ENCODE results near the gene CYP4F3.
A peak's percentile ranks its signal among the peaks of the same experiment; 100 is the strongest.
"Not testable (repeated sequence)": the region's sequence is repeated elsewhere in the genome, so short reads cannot be mapped to it uniquely, and the experiment has no call there.

The CYP4F3 gene

GRCh38 chr19:15679865-15680264, 39.2 kb downstream of the CYP4F3 start:
- peaks cover 11% of the 10 kb centered on the region for H3K36me3 ChIP-seq (ENCODE audit: control insufficient read depth, insufficient read depth, low read length)
- H3K27ac ChIP-seq (ENCODE audit: low read depth, low read length); H3K4me3 ChIP-seq (ENCODE audit: low read length); H3K27me3 ChIP-seq (ENCODE audit: control insufficient read depth, insufficient read depth, low read length); H3K4me1 ChIP-seq (ENCODE audit: control insufficient read depth, insufficient read depth, low read length); H3K9ac ChIP-seq (ENCODE audit: low read length): not testable (repeated sequence)

- Histone ChIP-seq H3K9ac (ENCODE audit: low read length) (no peak overlapping the region), H3K27ac (ENCODE audit: low read depth, low read length) (no peak overlapping the region), H3K27me3 (ENCODE audit: control insufficient read depth, insufficient read depth, low read length) (no peaks in the 10 kb centered on the region), H3K36me3 (ENCODE audit: control insufficient read depth, insufficient read depth, low read length) (peaks cover 11% of the 10 kb centered on the region), H3K4me3 (ENCODE audit: low read length) (no peak overlapping the region), H3K4me1 (ENCODE audit: control insufficient read depth, insufficient read depth, low read length) (no peaks in the 10 kb centered on the region)
Measured at GRCh38 chr19:15680478-15681322, 40.0 kb downstream of the CYP4F3 start.

GRCh38 chr19:15683411-15683810, 42.7 kb downstream of the CYP4F3 start:
- Histone ChIP-seq H3K36me3 (ENCODE audit: control insufficient read depth, insufficient read depth, low read length) (peaks cover 18% of the 10 kb centered on the region), H3K9ac (ENCODE audit: low read length) (no peak overlapping the region), H3K4me3 (ENCODE audit: low read length) (no peak overlapping the region), H3K27ac (ENCODE audit: low read depth, low read length) (no peak overlapping the region), H3K27me3 (ENCODE audit: control insufficient read depth, insufficient read depth, low read length) (no peaks in the 10 kb centered on the region), H3K4me1 (ENCODE audit: control insufficient read depth, insufficient read depth, low read length) (no peaks in the 10 kb centered on the region)

GRCh38 chr19:15684828-15685227, 44.1 kb downstream of the CYP4F3 start:
- peaks cover 18% of the 10 kb centered on the region for H3K36me3 ChIP-seq (ENCODE audit: control insufficient read depth, insufficient read depth, low read length)
- no peak overlapping the region for H3K4me3 ChIP-seq (ENCODE audit: low read length)

GRCh38 chr19:15696654-15697194, 56.0 kb downstream of the CYP4F3 start:
- Histone ChIP-seq H3K27me3 (ENCODE audit: control insufficient read depth, insufficient read depth, low read length) (no peaks in the 10 kb centered on the region), H3K9ac (ENCODE audit: low read length) (no peak overlapping the region), H3K4me1 (ENCODE audit: control insufficient read depth, insufficient read depth, low read length) (no peaks in the 10 kb centered on the region), H3K4me3 (ENCODE audit: low read length) (no peak overlapping the region), H3K36me3 (ENCODE audit: control insufficient read depth, insufficient read depth, low read length) (no peaks in the 10 kb centered on the region), H3K27ac (ENCODE audit: low read depth, low read length) (no peak overlapping the region)

More at GRCh38 chr19:15684828-15685227, 44.1 kb downstream of the CYP4F3 start:
- Histone ChIP-seq H3K27ac (ENCODE audit: low read depth, low read length) (no peak overlapping the region), H3K9ac (ENCODE audit: low read length) (no peak overlapping the region), H3K27me3 (ENCODE audit: control insufficient read depth, insufficient read depth, low read length) (no peaks in the 10 kb centered on the region), H3K4me1 (ENCODE audit: control insufficient read depth, insufficient read depth, low read length) (no peaks in the 10 kb centered on the region)

GRCh38 chr19:15701757-15702533, 61.2 kb downstream of the CYP4F3 start:
- no peak overlapping the region for H3K9ac ChIP-seq (ENCODE audit: low read length)
- H3K27ac ChIP-seq (ENCODE audit: low read depth, low read length), result no peak overlapping the region
- peaks cover 9% of the 10 kb centered on the region for H3K4me1 ChIP-seq (ENCODE audit: control insufficient read depth, insufficient read depth, low read length)
- no peaks in the 10 kb centered on the region for H3K36me3 ChIP-seq (ENCODE audit: control insufficient read depth, insufficient read depth, low read length)
- no peaks in the 10 kb centered on the region for H3K27me3 ChIP-seq (ENCODE audit: control insufficient read depth, insufficient read depth, low read length)
- no peak overlapping the region for H3K4me3 ChIP-seq (ENCODE audit: low read length)

GRCh38 chr19:15702534-15702930, 61.8 kb downstream of the CYP4F3 start:
- peaks cover 9% of the 10 kb centered on the region for H3K4me1 ChIP-seq (ENCODE audit: control insufficient read depth, insufficient read depth, low read length)
- H3K4me3 ChIP-seq (ENCODE audit: low read length), result no peak overlapping the region
- H3K27ac ChIP-seq (ENCODE audit: low read depth, low read length), result peak overlapping the region; percentile 43
- H3K9ac ChIP-seq (ENCODE audit: low read length), result no peak overlapping the region
- H3K36me3 ChIP-seq (ENCODE audit: control insufficient read depth, insufficient read depth, low read length), result no peaks in the 10 kb centered on the region
- H3K27me3 ChIP-seq (ENCODE audit: control insufficient read depth, insufficient read depth, low read length), result no peaks in the 10 kb centered on the region
